ENCODE results near the gene DLX2.
A peak's percentile ranks its signal among the peaks of the same experiment; 100 is the strongest.

Gene DLX2

GRCh38 chr2:172096626-172097547 lies 5.8 kb downstream of the DLX2 start:
- Histone ChIP-seq H3K27me3 (ENCODE audit: control insufficient read depth, insufficient read depth, low read length) (peaks cover 100% of the 10 kb centered on the region), H3K4me1 (ENCODE audit: control insufficient read depth, insufficient read depth, low read length) (peaks cover 2% of the 10 kb centered on the region), H3K36me3 (ENCODE audit: control insufficient read depth, insufficient read depth, low read length) (no peaks in the 10 kb centered on the region), H3K9me3 (ENCODE audit: control insufficient read depth, insufficient read depth, low read length) (no peaks in the 10 kb centered on the region), H3K9ac (ENCODE audit: low read depth, low read length) (no peak overlapping the region), H3K4me3 (ENCODE audit: low read depth, low read length) (peak overlapping the region; percentile 53)

- H3K4me1 ChIP-seq (ENCODE audit: control insufficient read depth, insufficient read depth, low read length): peaks cover 2% of the 10 kb centered on the region
- peak overlapping the region; percentile 53 for H3K4me3 ChIP-seq (ENCODE audit: low read depth, low read length)
- H3K27me3 ChIP-seq (ENCODE audit: control insufficient read depth, insufficient read depth, low read length): peaks cover 100% of the 10 kb centered on the region
- no peaks in the 10 kb centered on the region for H3K9me3 ChIP-seq (ENCODE audit: control insufficient read depth, insufficient read depth, low read length)
- H3K9ac ChIP-seq (ENCODE audit: low read depth, low read length): no peak overlapping the region
- H3K36me3 ChIP-seq (ENCODE audit: control insufficient read depth, insufficient read depth, low read length): no peaks in the 10 kb centered on the region
Observed at GRCh38 chr2:172095905-172096625, 6.6 kb downstream of the DLX2 start.

- H3K9ac ChIP-seq (ENCODE audit: low read depth, low read length): no peak overlapping the region
- H3K4me3 ChIP-seq (ENCODE audit: low read depth, low read length): peak overlapping the region; percentile 37
- H3K4me1 ChIP-seq (ENCODE audit: control insufficient read depth, insufficient read depth, low read length): peaks cover 2% of the 10 kb centered on the region
- H3K9me3 ChIP-seq (ENCODE audit: control insufficient read depth, insufficient read depth, low read length): no peaks in the 10 kb centered on the region
- H3K27me3 ChIP-seq (ENCODE audit: control insufficient read depth, insufficient read depth, low read length): peaks cover 100% of the 10 kb centered on the region
- H3K36me3 ChIP-seq (ENCODE audit: control insufficient read depth, insufficient read depth, low read length): no peaks in the 10 kb centered on the region
Observed at GRCh38 chr2:172095146-172095904, 7.4 kb downstream of the DLX2 start.

- Histone ChIP-seq H3K4me3 (ENCODE audit: low read depth, low read length) (peak overlapping the region; percentile 37), H3K9me3 (ENCODE audit: control insufficient read depth, insufficient read depth, low read length) (no peaks in the 10 kb centered on the region), H3K27me3 (ENCODE audit: control insufficient read depth, insufficient read depth, low read length) (peaks cover 100% of the 10 kb centered on the region), H3K36me3 (ENCODE audit: control insufficient read depth, insufficient read depth, low read length) (no peaks in the 10 kb centered on the region), H3K9ac (ENCODE audit: low read depth, low read length) (no peak overlapping the region), H3K4me1 (ENCODE audit: control insufficient read depth, insufficient read depth, low read length) (peaks cover 2% of the 10 kb centered on the region)
Observed at GRCh38 chr2:172094294-172095145, 8.2 kb downstream of the DLX2 start.

GRCh38 chr2:172093416-172094293 lies 9.0 kb downstream of the DLX2 start:
- no peaks in the 10 kb centered on the region for H3K36me3 ChIP-seq (ENCODE audit: control insufficient read depth, insufficient read depth, low read length)
- no peaks in the 10 kb centered on the region for H3K9me3 ChIP-seq (ENCODE audit: control insufficient read depth, insufficient read depth, low read length)
- H3K27me3 ChIP-seq (ENCODE audit: control insufficient read depth, insufficient read depth, low read length): peaks cover 100% of the 10 kb centered on the region
- H3K4me1 ChIP-seq (ENCODE audit: control insufficient read depth, insufficient read depth, low read length): peaks cover 2% of the 10 kb centered on the region
- H3K9ac ChIP-seq (ENCODE audit: low read depth, low read length): no peak overlapping the region
- no peak overlapping the region for H3K4me3 ChIP-seq (ENCODE audit: low read depth, low read length)

- no peak overlapping the region for H3K9ac ChIP-seq (ENCODE audit: low read depth, low read length)
- peaks cover 2% of the 10 kb centered on the region for H3K4me1 ChIP-seq (ENCODE audit: control insufficient read depth, insufficient read depth, low read length)
- peaks cover 100% of the 10 kb centered on the region for H3K27me3 ChIP-seq (ENCODE audit: control insufficient read depth, insufficient read depth, low read length)
- no peaks in the 10 kb centered on the region for H3K36me3 ChIP-seq (ENCODE audit: control insufficient read depth, insufficient read depth, low read length)
- H3K9me3 ChIP-seq (ENCODE audit: control insufficient read depth, insufficient read depth, low read length): no peaks in the 10 kb centered on the region
- no peak overlapping the region for H3K4me3 ChIP-seq (ENCODE audit: low read depth, low read length)
Observed at GRCh38 chr2:172092716-172093415, 9.8 kb downstream of the DLX2 start.

- H3K9ac ChIP-seq (ENCODE audit: low read depth, low read length): no peak overlapping the region
- peaks cover 100% of the 10 kb centered on the region for H3K27me3 ChIP-seq (ENCODE audit: control insufficient read depth, insufficient read depth, low read length)
- no peaks in the 10 kb centered on the region for H3K36me3 ChIP-seq (ENCODE audit: control insufficient read depth, insufficient read depth, low read length)
- no peaks in the 10 kb centered on the region for H3K9me3 ChIP-seq (ENCODE audit: control insufficient read depth, insufficient read depth, low read length)
- H3K4me1 ChIP-seq (ENCODE audit: control insufficient read depth, insufficient read depth, low read length): peaks cover 5% of the 10 kb centered on the region
- H3K4me3 ChIP-seq (ENCODE audit: low read depth, low read length): no peak overlapping the region
Observed at GRCh38 chr2:172091761-172092566, 10.7 kb downstream of the DLX2 start.

GRCh38 chr2:172091000-172091641 lies 11.6 kb downstream of the DLX2 start:
- Histone ChIP-seq H3K4me1 (ENCODE audit: control insufficient read depth, insufficient read depth, low read length) (peaks cover 3% of the 10 kb centered on the region), H3K9ac (ENCODE audit: low read depth, low read length) (no peak overlapping the region), H3K4me3 (ENCODE audit: low read depth, low read length) (no peak overlapping the region), H3K9me3 (ENCODE audit: control insufficient read depth, insufficient read depth, low read length) (no peaks in the 10 kb centered on the region), H3K27me3 (ENCODE audit: control insufficient read depth, insufficient read depth, low read length) (peaks cover 100% of the 10 kb centered on the region), H3K36me3 (ENCODE audit: control insufficient read depth, insufficient read depth, low read length) (no peaks in the 10 kb centered on the region)
